ENCODE measurements around the gene RPL39L.

- TF ChIP-seq CTCF (IDR thresholded peaks at IDR 0.05; ENCODE audit: low read depth, low read length) (no peak), MYC (IDR thresholded peaks at IDR 0.05; ENCODE audit: low read depth, low read length) (no peak), POLR2A (IDR thresholded peaks at IDR 0.05; ENCODE audit: extremely low read depth, insufficient read length) (no peak)
- TF ChIP-seq, protein P1, sequence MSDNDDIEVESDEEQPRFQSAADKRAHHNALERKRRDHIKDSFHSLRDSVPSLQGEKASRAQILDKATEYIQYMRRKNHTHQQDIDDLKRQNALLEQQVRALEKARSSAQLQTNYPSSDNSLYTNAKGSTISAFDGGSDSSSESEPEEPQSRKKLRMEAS (IDR thresholded peaks at IDR 0.05; ENCODE audit: low read depth, low read length) = no peak
These were observed 56.4 kb downstream of the RPL39L start for GRCh38 chr3:187082758-187083375.
